Kidney (tissue), 14 donors: ENCODE measurements around the gene IQSEC1. TPM values are rescaled to one million over a fixed set of nuclear protein-coding genes. Genes with fewer than 3 reads are reported as not detected.

ENCODE experiments used
- DNase-seq, 5 donors: peaks; one replicate each; pipeline ENCODE4 v3.0.0-alpha.2; 2013 to 2020
- FAIRE-seq: peaks from 2 replicates; lab custom pipeline; 2012; peaks lifted over from hg19 to GRCh38; lab: Jason Lieb, UNC
- H3K27ac ChIP-seq, 2 donors: one replicate each; pipeline ENCODE4 v1.7.0; 2013; ENCODE audit warnings: low read depth in 2 of 2, low read length in 2 of 2, inconsistent platforms in 1 of 2
- H3K27me3 ChIP-seq: one replicate; pipeline ENCODE4 v1.7.1; 2013; ENCODE audit warnings: low read length, inconsistent platforms; ENCODE audit not compliant: control insufficient read depth, insufficient read depth
- H3K36me3 ChIP-seq, 3 donors: one replicate each; pipeline versions ENCODE4 v1.7.0 to v1.7.1; 2013; ENCODE audit warnings: low read length in 3 of 3, control low read depth in 1 of 3, inconsistent platforms in 1 of 3; ENCODE audit not compliant: insufficient read depth in 3 of 3, control insufficient read depth in 2 of 3
- H3K4me1 ChIP-seq, 3 donors: one replicate each; pipeline versions ENCODE4 v1.7.0 to v1.7.1; 2013; ENCODE audit warnings: low read length in 3 of 3, inconsistent platforms in 1 of 3, low read depth in 1 of 3; ENCODE audit not compliant: control insufficient read depth in 2 of 3, insufficient read depth in 2 of 3
- H3K4me3 ChIP-seq, 3 donors: one replicate each; pipeline versions ENCODE4 v1.7.0 to v1.8.1; 2013; ENCODE audit warnings: low read length in 3 of 3, control low read depth in 1 of 3, inconsistent platforms in 1 of 3
- H3K9ac ChIP-seq, 3 donors: one replicate each; pipeline versions ENCODE4 v1.7.0 to v1.7.1; 2013; ENCODE audit warnings: low read length in 3 of 3, control low read depth in 1 of 3, inconsistent platforms in 1 of 3
- H3K9me3 ChIP-seq, 3 donors: one replicate each; pipeline versions ENCODE4 v1.7.0 to v1.7.1; 2013; ENCODE audit warnings: low read length in 3 of 3, control low read depth in 1 of 3, inconsistent platforms in 1 of 3; ENCODE audit not compliant: control insufficient read depth in 2 of 3, insufficient read depth in 1 of 3
- intact Hi-C: fragments of 100-400 bp; cut with DNase I; formaldehyde crosslinking; loops from one replicate; pipeline ENCODE4 v1.11.1; 2022
- polyA plus RNA-seq: library from polyadenylated mRNA; stranded (reverse); fragments of 350-450 nt; fragmentation: Illumina TruSeq; extraction: RNeasy Lipid Tissue Mini Kit (QIAGEN cat#74804); gene quantifications from one replicate; pipeline ENCODE4 v1.2.3, GENCODE V29; 2014; ENCODE audit warnings: low read depth, low replicate concordance; ENCODE audit not compliant: insufficient read depth
- total RNA-seq: library from RNA; stranded (reverse); fragmentation: NEBNext Ultra II Directional; extraction: Animal tissue kit (Norgen Biotek cat#: 25700); gene quantifications from one replicate; pipeline ENCODE4 v1.2.1, GENCODE V29; 2021
- TF ChIP-seq, protein P1 (sequence below): IDR thresholded peaks from 3 replicates; pipeline ENCODE4 v1.5.1; 2012; ENCODE audit warnings: mild to moderate bottlenecking, moderate library complexity, borderline replicate concordance; ENCODE audit not compliant: insufficient read depth; ENCODE audit errors: extremely low read depth
- donor health status: control.
- donor health status: control.
- donor health status: control.
- donor health status: control.
- donor health status: control.
- donor health status: DM: yes; HTN: yes; CAD: no.
- donor health status: Normal renal cell carcinoma (clear cell type).

IQSEC1 gene
- total and polyA plus RNA-seq, 2 donors from 2014 or later, result 15.1 to 45.7 TPM

DNA sequence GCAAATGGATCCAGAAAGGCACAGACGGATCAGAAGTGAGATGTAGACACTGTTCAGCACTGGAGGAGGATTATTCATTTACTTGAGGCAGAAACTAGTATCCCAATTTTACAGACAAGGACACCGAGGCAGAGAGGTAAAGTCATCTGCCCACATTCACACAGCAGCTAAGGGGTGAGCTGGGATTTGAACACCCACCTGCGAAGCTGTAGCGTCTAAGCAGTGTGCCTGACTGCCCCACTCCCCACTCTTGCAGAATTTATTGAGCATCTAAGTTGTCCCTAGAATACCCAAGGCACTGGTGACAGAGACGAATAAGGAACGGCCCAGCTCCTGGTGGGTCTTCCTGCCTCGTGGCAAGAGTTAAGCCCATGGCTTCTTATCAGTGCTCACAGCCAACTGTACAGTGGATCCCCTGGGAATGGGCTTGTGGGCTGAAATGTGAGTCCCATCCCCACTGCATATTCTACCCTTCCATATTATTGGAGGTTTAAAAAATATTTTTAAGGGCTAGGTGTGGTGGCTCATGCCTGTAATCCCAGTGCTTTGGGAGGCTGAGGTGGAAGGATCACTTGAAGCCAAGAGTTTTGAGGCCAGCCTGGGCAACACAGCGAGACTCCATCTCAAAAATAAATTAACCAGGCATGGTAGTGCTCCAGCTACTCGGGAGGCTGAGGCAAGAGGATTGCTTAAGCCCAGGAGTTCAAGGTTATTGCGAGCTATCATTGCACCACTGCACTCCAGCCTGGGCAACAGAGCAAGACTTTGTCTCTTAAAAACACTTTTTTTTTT lies 77.6 kb downstream of the IQSEC1 start:
- H3K9ac ChIP-seq, result peak overlapping the region in 2 of 3 donors; percentile 18 to 86
- H3K36me3 ChIP-seq, result no peaks in the 10 kb centered on the region
- DNase-seq (no peak), FAIRE-seq (no peak)
- peaks cover 0 to 11% (median 4%) of the 10 kb centered on the region in 3 donors for H3K4me1 ChIP-seq
- TF ChIP-seq, protein P1, sequence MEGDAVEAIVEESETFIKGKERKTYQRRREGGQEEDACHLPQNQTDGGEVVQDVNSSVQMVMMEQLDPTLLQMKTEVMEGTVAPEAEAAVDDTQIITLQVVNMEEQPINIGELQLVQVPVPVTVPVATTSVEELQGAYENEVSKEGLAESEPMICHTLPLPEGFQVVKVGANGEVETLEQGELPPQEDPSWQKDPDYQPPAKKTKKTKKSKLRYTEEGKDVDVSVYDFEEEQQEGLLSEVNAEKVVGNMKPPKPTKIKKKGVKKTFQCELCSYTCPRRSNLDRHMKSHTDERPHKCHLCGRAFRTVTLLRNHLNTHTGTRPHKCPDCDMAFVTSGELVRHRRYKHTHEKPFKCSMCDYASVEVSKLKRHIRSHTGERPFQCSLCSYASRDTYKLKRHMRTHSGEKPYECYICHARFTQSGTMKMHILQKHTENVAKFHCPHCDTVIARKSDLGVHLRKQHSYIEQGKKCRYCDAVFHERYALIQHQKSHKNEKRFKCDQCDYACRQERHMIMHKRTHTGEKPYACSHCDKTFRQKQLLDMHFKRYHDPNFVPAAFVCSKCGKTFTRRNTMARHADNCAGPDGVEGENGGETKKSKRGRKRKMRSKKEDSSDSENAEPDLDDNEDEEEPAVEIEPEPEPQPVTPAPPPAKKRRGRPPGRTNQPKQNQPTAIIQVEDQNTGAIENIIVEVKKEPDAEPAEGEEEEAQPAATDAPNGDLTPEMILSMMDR, result no peak
- intact Hi-C loops, result no loop called here
- H3K4me3 ChIP-seq, result peak overlapping the region in 1 of 3 donors; percentile 80
- no peaks in the 10 kb centered on the region for H3K27me3 ChIP-seq
- H3K9me3 ChIP-seq, result no peaks in the 10 kb centered on the region
- H3K27ac ChIP-seq, result peak overlapping the region; percentile 51 to 87

DNA sequence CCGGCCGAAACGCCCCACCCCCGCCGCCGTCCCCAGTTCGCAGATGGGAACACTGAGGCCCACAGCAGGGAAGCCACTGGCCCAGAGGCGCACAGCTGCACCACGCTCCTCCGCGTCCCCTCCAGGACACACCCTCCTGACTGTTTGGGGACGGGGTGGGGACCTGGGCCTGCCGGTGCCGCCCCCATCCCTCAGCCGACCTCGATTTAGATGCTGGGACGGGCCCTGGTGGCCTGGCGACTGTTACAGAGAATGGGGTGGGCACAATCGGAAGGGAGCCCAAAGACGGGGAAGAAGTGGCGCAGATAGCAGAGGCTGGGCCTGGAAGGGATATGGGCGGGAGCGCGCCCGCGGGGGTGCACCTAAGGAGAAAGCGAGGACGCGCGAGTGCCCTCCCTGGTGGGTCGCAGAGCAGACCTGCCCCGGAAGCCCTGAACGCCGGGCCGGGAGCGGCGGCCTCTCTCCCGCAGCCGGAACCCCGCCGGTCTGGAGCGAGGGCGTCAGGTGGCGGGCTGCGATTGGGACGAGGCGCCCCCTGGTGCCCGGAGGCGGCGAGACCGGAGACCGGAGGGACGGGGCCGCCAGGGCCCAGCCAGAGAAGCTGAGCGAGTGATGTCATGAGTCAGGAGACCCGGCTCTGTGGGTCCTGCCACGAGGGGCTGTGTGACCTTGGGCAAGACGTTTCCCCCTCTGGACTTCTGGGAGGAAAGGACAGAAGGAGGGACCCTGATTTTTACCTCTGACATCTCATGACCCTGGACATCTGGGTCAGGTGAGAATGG lies 78.4 kb downstream of the IQSEC1 start:
- peak overlapping the region; percentile 42 to 80 (median 73) for H3K4me3 ChIP-seq
- no peak for FAIRE-seq
- H3K9me3 ChIP-seq, result no peaks in the 10 kb centered on the region
- intact Hi-C loops, result no loop called here
- DNase-seq, result peak; percentile 91 to 95 (median 93)
- H3K9ac ChIP-seq, result peak overlapping the region in 2 of 3 donors; percentile 67 to 86
- H3K27ac ChIP-seq, result peak overlapping the region; percentile 87 to 92
- TF ChIP-seq, protein P1, result peak; percentile 82
- no peaks in the 10 kb centered on the region for H3K27me3 ChIP-seq
- no peaks in the 10 kb centered on the region for H3K36me3 ChIP-seq
- H3K4me1 ChIP-seq, result peaks cover 0 to 11% (median 4%) of the 10 kb centered on the region in 3 donors

DNA sequence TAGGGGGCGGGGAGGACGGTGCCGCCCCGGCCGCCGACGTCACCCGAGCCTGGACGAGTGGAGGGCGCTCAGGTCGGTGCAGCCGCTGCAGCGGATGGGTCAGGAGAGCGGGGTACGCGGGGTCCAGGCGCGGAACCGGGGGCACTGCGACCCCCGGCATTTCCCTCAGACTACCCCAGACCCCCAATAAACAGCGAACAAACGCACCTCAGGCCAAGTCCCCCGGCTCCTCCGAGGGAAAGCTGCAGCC lies 78.9 kb downstream of the IQSEC1 start:
- H3K27ac ChIP-seq, result peak overlapping the region; percentile 87 to 92
- H3K36me3 ChIP-seq, result no peaks in the 10 kb centered on the region
- peaks cover 0 to 11% (median 4%) of the 10 kb centered on the region in 3 donors for H3K4me1 ChIP-seq
- TF ChIP-seq, protein P1, result no peak
- H3K27me3 ChIP-seq, result no peaks in the 10 kb centered on the region
- intact Hi-C loops, result no loop called here
- H3K9me3 ChIP-seq, result no peaks in the 10 kb centered on the region
- H3K9ac ChIP-seq, result peak overlapping the region in 2 of 3 donors; percentile 67 to 79
- H3K4me3 ChIP-seq, result peak overlapping the region in 2 of 3 donors; percentile 73 to 80
- DNase-seq (peak in 2 of 5 donors; percentile 78 to 87), FAIRE-seq (no peak)
